CD4-positive, alpha-beta T cell treated with Interleukin-12 subunit alpha and Interleukin-12 subunit beta, for 1 hour (primary cell): ENCODE measurements around the gene GPR176.

Experiments
- DNase-seq: peaks from one replicate; pipeline ENCODE4 v3.0.0-alpha.2; 2020

GPR176 gene

GRCh38 chr15:39888809-39889208, 31.3 kb downstream of the GPR176 start:
- DNase-seq = no peak

- no peak for DNase-seq
Measured at GRCh38 chr15:39888243-39888642, 31.8 kb downstream of the GPR176 start.

DNA sequence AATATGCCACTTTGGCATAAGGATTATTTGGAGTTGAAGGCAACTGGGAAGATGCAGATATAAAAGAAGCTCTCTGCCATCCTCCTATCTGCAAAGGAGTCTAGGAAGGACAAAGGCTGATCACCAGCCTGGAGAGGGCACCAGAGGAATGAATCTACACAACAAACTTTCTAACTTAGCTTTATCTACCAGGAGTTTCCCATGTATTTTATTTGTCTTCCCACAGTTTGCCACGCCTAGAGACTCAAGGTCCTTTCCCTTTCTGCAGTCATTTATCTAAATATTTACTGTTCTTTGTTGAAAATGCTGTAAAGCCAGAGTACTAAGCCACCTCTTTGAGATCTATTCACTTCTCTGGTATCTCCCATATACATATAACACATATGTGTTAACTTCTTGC, 32.2 kb downstream of the GPR176 start:
- DNase-seq = peak; percentile 2

- DNase-seq = no peak
Measured at GRCh38 chr15:39887211-39887610, 32.9 kb downstream of the GPR176 start.

DNA sequence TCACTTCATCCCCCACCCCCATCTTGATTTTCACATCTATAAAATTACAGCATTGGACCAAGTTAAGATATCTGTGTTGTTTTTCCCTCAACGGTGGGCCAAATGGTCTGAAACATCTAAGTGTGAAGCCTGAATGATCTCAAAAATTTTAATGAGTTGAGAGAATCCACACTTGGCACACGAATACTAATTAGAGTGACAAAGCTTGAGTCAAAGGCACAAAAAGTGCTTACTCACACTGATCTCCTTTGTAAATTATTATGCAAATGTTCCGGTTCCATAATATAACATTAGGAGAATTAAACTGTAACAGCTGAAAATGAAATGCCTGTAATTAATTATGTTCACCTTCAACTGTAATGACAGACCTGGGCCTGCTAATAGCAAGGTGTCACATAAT, 33.6 kb downstream of the GPR176 start:
- no peak for DNase-seq

GRCh38 chr15:39885099-39885777, 34.8 kb downstream of the GPR176 start:
- no peak for DNase-seq

GRCh38 chr15:39884351-39884750, 35.7 kb downstream of the GPR176 start:
- no peak for DNase-seq

DNA sequence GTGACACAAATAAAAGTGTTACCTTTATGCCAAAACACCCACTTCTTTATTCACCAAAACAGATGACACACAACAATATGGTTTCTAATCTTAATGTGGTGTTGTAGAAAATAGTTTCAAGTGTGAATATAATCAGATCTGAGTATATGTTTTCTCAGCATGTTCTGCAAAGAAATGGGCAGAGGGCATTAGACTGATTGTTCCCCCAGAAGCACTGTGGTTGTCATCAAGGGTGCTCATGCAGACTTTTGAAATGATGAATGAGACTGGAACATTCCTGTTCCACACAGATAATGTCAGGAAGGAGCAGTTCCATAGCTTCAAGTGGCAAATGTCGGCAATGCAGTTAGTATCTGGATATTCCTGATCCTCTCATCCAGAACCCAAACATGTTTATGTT, 37.5 kb downstream of the GPR176 start:
- no peak for DNase-seq

DNA sequence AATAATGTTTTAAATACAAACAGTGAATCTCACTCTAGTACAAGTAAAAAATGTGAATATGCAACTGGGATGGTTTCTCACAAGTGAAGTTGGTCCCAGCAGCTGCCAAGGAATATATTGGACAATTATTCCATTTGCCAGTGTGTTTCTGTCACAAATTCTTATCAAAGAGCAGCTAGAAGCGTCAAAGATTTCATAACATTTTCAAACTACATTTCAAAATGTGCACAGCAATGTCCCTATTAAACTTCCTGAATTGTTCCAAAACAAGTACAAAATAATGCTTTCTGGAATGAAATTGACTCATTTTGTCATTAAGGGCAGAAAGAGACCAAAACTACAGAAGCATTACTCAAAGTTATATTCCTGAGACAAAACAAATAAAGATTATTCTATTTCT, 38.3 kb downstream of the GPR176 start:
- no peak for DNase-seq

DNA sequence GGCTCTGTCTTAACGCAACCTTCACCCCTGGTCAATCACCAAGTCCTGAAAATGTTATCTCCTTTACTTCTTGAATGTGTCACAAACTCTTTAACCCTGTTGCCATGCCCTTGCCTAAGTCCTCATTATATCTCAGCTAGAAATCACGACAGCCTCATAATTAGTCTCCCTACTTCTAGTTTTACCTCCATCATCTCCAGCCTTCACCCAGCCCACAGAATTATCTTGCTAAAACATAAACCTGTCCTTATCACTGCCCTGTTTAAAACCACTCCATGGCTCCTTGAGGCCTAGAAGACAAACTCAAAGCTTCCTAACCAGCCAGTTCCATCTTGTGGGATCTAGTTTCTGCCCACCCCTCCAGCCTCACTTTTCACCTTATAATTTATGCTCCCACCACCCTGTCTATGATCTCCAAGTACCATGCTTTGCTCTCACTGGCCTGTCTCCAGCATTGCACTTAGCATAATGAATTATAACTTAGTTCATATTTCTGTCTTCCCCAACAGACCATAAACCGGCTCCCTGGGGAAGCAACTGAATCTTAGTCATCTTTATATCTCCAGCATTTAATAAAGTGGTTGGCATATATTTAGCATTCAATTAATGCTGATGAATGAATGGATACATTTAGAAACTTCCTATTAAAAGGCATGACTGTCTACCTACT, 39.2 kb downstream of the GPR176 start:
- DNase-seq = no peak

- no peak for DNase-seq
Measured at GRCh38 chr15:39878406-39878785, 41.7 kb downstream of the GPR176 start.

DNA sequence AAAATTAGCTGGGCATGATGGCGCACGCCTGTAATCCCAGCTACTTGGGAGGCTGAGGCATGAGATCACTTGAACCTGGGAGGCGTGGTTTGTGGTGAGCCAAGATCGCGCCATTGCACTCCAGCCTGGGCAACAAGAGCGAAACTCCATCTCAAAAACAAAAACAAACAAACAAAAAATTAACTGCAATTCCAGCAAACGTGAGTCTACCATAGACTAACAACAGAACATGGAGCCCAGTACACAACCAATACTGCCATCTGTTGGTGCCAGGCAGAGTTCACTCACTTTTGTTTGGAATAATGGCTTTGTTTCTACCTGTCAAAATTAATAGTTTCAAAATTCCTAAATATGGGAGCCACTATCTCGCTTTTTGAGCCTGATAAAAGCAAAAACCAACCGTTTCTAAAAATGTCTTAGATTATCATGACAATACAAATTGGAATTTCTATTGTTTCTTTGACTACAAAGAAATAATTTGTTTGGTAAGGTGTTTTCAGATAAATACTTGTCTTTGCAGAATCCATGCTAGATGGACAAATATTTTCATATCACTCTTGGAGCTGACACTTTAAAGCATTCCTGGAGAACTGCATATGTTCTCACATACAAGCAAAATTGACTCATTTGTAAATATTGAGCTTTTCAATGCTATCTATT, 45.0 kb downstream of the GPR176 start:
- DNase-seq = peak; percentile 23

GRCh38 chr15:39873978-39874377, 46.1 kb downstream of the GPR176 start:
- no peak for DNase-seq

DNA sequence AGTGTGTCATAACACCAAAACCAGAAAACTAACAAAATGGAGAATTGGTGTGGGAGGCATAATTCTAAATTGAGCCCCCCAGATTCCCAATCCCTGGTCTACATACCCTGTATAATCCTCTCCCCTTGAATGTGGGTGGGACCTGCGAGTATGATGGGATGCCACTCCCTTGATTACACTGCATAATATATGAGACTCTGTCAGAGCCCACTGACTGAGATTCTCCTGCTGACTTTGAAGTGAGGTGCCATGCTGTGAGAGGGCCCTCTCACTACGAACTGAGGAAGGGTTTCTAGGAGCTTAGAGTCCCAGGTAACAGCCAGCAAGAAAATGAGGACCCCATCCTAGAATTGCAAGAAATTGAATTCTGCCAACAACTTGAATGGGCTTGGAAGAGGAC, 49.5 kb downstream of the GPR176 start:
- DNase-seq = no peak

GRCh38 chr15:39869858-39870515, 50.1 kb downstream of the GPR176 start:
- no peak for DNase-seq

DNA sequence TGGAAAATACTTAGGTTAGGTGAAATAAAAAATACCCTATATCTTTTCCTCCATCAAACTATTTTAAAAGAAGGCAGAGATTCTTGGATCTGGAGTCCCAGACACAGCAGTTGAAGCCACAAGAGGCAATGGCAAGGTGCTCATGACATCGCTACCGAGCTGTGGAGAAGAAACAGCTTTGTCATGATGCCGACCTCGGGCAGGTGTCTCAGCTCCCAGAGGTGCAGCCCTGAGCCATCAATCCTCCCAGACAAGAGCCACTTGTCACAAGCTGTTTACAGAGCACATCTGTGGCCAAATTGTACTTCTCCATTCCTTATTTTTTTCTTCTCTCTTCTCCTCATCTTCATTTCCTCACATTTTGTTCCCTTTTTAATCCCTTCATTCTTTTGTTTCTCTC, 50.8 kb downstream of the GPR176 start:
- no peak for DNase-seq

- DNase-seq = no peak
Measured at GRCh38 chr15:39868396-39868795, 51.7 kb downstream of the GPR176 start.

GRCh38 chr15:39864116-39864515, 56.0 kb downstream of the GPR176 start:
- no peak for DNase-seq

DNA sequence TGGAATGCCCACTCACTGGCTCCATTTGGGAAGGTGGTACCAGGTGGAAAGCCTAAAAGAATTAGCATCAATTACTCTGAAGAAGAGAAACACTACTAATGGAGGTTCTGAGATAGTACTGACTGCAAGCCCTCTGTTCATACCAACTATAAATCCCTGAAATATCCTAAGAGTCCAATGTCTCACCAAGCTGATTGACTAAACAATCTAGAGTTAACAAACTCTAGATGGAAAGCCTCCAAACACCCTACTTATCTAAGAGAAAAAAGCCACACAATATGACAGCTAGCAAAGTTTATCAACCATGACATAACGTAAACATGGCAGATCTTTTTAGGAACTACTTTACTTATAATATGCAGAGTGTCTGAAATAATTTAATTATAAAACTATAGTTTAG, 59.2 kb downstream of the GPR176 start:
- DNase-seq = no peak

- no peak for DNase-seq
Measured at GRCh38 chr15:39860200-39860599, 59.9 kb downstream of the GPR176 start.

DNA sequence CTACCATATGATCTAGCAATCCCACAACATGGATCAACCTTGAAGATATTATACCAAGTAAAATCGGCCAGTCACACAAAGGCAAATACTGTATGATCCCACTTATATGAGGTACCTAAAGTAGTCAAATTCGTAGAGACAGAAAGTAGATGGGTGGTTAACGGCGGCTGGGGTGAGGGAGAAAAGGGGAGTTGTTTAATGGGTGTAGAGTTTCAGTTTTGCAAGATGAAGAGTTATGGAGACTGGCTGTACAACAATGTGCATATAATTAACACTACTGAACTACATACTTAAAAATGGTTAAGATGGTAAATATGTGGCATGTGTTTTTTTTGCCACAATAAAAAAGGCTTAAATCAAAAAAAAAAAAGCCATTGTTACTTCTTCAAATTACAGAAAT, 60.4 kb downstream of the GPR176 start:
- DNase-seq = no peak

- DNase-seq = no peak
Measured at GRCh38 chr15:39857132-39857531, 62.9 kb downstream of the GPR176 start.

DNA sequence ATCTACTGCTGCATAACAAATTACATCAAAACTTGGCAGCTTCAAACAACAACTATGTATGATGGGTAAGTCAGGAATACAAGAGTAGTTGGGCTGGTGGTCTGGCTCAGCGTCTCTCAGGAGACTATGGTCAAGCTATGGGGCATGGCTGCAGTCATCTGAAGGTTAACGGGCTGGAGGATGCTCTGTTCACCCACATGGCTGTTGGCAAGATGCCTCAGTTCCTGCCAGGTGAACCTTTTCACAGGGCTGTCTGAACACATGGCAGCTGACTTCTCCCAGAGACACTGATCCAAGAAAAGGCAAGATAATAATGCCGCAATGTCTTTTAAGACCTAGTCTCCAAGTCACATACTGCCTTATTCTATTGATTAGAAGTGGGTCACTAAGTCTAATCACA, 63.7 kb downstream of the GPR176 start:
- no peak for DNase-seq

DNA sequence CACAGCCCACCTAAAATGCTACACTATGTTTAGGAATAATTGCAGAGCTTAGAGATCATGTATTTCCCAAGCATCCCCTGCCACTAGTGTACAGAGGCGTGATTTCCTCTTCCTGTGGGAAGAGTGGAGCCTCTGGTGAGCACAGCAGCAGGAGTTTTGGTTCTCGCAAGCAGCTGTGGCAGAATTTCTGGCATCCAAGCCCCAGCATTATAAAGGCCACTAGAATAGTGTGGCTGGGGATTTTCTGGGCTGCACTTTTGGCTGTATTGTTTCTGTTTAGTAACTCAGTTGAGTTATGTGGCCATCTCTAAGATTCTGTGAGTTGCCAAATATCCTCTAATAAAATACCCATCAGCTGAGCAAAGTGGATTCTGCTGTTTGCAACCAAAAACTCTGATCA, 64.7 kb downstream of the GPR176 start:
- DNase-seq = no peak
